SK-N-SH (cell line): ENCODE measurements around the gene TMEM234.

Experiments
- CHD2 ChIP-seq: fragments of 150-350 bp; IDR thresholded peaks from 2 replicates; pipeline ENCODE4 v1.6.1; 2018; ENCODE audit warnings: low read length; ENCODE audit not compliant: partially characterized antibody
- EP300 ChIP-seq, 2 experiments: IDR thresholded peaks; 2 replicates each; pipeline versions ENCODE4 v1.4.0 to v1.6.1; 2012; ENCODE audit warnings: borderline replicate concordance in 1 of 2, low read depth in 1 of 2, low read length in 1 of 2
- FOXM1 ChIP-seq: IDR thresholded peaks from 2 replicates; pipeline ENCODE4 v1.4.0; 2012; ENCODE audit warnings: low read depth, mild to moderate bottlenecking
- SIN3A ChIP-seq: IDR thresholded peaks from 2 replicates; pipeline ENCODE4 v1.6.1; 2012; ENCODE audit warnings: low read depth, mild to moderate bottlenecking, low read length, moderate library complexity, borderline replicate concordance
- TCF12 ChIP-seq: IDR thresholded peaks from 2 replicates; pipeline ENCODE4 v1.4.0; 2012
- YY1 ChIP-seq: IDR thresholded peaks from 2 replicates; pipeline ENCODE4 v1.4.0; 2012; ENCODE audit warnings: low read depth, mild to moderate bottlenecking
- TF ChIP-seq, protein P1 (sequence below): IDR thresholded peaks from 2 replicates; pipeline ENCODE4 v1.4.0; 2012; ENCODE audit warnings: low read depth
- TF ChIP-seq, protein P2 (sequence below): fragments of 200-600 bp; sonication (generic); IDR thresholded peaks from 2 replicates; pipeline ENCODE4 v1.6.1; 2017; ENCODE audit warnings: antibody characterized with exemption, mild to moderate bottlenecking, moderate library complexity
- TF ChIP-seq, protein P3 (sequence below): IDR thresholded peaks from 2 replicates; pipeline ENCODE4 v1.6.1; 2012; ENCODE audit warnings: mild to moderate bottlenecking, low read depth, low read length, moderate library complexity

DNA sequence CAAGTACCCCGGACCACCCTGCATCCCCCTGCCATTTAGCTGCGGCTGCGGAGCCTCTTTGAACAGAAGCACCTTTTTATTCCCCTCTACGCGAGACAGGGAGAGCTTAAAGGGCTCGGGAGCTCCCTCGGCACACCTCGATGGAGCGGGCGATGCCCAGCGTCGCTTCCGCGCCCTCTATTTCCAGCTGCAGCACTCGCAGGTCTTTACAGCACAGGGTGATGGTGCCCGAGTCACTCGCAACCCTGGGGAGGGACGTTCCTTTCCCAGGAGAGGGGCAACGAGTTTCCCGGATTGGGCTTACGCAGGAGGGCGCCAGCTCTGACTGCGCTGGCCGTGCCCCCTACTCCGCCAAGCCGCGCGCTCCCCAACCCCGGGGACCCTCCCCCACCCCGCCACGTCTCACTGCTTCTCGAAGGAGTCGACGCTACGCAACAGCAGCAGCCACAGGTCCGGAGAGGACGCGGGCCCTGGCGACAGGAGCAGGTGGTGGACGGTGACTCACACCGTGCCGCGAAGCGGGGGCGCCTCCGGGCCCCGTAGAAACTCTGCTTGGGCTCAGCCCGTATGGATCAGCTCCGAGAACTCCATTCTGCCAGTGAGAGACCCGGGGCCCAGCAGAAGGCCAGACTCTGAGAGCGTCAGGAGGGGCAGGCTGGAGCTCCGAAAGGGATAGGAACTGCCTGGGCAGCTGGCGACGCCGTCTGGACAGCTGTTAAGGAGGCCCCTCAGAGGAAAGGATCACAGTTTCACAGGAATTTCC, 19.0 kb upstream of the TMEM234 start:
- TF ChIP-seq, protein P1, sequence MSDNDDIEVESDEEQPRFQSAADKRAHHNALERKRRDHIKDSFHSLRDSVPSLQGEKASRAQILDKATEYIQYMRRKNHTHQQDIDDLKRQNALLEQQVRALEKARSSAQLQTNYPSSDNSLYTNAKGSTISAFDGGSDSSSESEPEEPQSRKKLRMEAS = peak; percentile 75
- TF ChIP-seq YY1 (no peak), FOXM1 (no peak), CHD2 (no peak), SIN3A (no peak), EP300 (IDR thresholded peaks at IDR 0.05; ENCODE audit: borderline replicate concordance in 1 of 2, low read depth in 1 of 2, low read length in 1 of 2) (no peak), TCF12 (no peak)
- TF ChIP-seq, protein P2, sequence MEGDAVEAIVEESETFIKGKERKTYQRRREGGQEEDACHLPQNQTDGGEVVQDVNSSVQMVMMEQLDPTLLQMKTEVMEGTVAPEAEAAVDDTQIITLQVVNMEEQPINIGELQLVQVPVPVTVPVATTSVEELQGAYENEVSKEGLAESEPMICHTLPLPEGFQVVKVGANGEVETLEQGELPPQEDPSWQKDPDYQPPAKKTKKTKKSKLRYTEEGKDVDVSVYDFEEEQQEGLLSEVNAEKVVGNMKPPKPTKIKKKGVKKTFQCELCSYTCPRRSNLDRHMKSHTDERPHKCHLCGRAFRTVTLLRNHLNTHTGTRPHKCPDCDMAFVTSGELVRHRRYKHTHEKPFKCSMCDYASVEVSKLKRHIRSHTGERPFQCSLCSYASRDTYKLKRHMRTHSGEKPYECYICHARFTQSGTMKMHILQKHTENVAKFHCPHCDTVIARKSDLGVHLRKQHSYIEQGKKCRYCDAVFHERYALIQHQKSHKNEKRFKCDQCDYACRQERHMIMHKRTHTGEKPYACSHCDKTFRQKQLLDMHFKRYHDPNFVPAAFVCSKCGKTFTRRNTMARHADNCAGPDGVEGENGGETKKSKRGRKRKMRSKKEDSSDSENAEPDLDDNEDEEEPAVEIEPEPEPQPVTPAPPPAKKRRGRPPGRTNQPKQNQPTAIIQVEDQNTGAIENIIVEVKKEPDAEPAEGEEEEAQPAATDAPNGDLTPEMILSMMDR = no peak
- TF ChIP-seq, protein P3, sequence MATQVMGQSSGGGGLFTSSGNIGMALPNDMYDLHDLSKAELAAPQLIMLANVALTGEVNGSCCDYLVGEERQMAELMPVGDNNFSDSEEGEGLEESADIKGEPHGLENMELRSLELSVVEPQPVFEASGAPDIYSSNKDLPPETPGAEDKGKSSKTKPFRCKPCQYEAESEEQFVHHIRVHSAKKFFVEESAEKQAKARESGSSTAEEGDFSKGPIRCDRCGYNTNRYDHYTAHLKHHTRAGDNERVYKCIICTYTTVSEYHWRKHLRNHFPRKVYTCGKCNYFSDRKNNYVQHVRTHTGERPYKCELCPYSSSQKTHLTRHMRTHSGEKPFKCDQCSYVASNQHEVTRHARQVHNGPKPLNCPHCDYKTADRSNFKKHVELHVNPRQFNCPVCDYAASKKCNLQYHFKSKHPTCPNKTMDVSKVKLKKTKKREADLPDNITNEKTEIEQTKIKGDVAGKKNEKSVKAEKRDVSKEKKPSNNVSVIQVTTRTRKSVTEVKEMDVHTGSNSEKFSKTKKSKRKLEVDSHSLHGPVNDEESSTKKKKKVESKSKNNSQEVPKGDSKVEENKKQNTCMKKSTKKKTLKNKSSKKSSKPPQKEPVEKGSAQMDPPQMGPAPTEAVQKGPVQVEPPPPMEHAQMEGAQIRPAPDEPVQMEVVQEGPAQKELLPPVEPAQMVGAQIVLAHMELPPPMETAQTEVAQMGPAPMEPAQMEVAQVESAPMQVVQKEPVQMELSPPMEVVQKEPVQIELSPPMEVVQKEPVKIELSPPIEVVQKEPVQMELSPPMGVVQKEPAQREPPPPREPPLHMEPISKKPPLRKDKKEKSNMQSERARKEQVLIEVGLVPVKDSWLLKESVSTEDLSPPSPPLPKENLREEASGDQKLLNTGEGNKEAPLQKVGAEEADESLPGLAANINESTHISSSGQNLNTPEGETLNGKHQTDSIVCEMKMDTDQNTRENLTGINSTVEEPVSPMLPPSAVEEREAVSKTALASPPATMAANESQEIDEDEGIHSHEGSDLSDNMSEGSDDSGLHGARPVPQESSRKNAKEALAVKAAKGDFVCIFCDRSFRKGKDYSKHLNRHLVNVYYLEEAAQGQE = no peak
